T-helper 1 cell (primary cell): ENCODE measurements around the gene ARHGAP22.

ENCODE experiments used
- DNase-seq, 5 donors: peaks; one replicate each; pipeline ENCODE4 v3.0.0-alpha.2; 2012 to 2020

Gene ARHGAP22

DNA sequence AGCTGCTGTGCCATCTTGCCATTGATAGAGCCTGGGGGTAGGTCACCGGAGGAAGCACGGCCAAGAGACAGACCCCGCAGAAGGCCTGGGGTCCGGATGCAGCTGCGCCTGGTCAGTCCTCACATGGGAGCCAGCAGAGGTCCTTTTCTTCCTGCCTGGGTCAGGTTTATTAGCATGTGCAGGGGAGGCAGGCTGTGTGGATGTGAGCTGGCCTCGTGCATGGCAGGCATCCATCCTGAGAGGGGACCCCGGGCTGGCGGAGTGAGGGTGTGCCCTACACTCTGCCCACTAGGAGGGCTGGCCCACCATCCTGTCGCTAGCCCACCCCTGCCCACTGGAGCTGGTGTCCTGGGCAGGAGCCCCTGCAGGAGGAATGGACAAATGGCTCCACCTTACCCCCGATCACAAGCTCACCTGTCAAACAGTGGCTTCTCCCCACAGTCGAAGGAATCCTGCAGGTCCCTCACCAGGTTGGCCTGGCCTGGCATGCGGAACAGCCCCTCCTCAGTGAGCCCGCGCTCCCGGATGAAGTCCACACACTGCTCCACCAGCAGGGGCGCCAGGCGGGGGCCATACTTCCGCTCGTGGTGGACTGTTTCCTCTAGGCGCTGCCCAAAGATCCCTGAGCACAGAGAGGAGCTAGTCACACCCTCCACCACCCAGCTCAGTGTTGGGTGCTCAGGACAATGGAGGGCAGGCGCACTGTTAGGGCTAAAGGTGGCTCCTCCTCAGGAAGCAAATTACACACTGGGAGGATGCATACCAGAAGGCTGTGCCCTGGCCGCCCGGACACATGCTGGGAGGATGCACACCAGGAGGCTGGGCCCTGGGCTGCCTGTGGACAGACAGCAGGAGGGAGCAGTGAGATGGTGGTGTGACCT is 145.4 kb downstream of the ARHGAP22 start:
- no peak for DNase-seq

GRCh38 chr10:48458662-48459048 is 146.2 kb downstream of the ARHGAP22 start:
- no peak for DNase-seq

- DNase-seq = no peak
Observed at GRCh38 chr10:48457949-48458661, 146.8 kb downstream of the ARHGAP22 start.

DNA sequence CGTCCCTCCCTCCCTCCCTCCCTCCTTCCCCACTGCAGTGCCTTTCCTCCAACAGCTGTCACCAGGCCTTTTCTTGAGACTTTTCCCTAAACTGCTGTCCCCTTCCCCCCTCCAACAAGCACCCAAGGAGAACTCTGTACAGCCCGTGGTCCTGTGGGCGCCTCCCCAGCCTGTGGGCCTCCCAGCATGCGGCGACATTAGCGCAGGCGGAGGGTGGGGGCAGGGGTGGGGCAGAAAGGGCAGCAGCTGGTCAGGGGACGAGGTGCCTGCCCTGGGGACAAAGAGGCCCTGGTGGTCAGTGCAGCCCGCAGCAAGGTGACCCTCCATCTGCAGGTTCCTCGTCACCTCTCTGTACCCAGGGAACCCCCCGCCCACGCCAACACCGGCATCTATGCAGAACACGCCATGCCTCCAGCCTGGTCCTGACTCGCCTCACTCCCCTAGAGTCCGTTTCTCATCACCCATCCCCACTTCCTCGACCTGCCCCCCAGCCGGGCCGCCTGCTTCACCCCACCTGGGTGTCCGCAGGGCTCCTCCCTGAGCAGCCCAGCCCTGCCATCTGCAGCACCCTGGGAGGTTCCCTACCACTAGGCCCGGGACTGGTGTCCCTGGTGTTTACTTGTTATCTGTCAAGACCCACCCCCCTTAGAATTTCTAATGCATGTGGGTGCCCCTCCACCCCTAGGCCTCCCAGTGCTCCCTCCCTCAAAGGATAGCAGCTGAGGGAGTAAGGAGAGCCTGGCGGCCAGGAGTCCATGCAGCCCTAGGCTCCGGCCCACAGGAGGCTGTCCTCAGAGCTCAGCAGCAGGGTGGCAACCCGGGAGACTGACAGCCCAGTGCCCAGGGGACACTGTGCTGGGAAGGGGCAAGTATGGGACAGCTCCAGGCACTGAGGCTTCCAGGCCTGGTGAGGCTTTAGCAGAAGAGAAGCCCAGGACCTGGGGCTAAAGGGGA is 147.8 kb downstream of the ARHGAP22 start:
- no peak for DNase-seq

DNA sequence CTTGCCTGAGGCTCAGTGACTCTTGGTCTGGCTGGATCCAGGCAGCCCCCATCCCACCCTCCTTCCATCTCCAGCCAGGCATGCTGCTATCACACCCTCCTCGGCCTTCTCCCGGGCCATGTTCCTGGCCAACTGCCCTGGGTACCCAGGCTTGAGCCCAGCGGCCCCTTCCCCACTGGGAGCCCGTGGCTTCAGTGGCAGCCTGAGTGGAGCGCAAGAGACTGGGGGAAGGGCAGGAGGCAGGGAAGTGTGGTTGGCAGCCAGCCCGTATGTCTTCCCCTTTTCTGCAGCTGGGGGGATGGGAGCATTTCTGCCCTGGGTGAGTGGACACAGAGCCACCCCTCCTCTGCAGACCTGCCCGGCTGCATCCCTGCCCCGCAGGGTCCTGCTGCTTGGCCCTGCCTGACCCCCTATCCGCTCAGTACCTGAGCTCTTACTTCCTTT is 148.5 kb downstream of the ARHGAP22 start:
- DNase-seq = no peak

GRCh38 chr10:48455392-48456151 is 149.3 kb downstream of the ARHGAP22 start:
- no peak for DNase-seq

GRCh38 chr10:48455055-48455391 is 149.8 kb downstream of the ARHGAP22 start:
- no peak for DNase-seq

DNA sequence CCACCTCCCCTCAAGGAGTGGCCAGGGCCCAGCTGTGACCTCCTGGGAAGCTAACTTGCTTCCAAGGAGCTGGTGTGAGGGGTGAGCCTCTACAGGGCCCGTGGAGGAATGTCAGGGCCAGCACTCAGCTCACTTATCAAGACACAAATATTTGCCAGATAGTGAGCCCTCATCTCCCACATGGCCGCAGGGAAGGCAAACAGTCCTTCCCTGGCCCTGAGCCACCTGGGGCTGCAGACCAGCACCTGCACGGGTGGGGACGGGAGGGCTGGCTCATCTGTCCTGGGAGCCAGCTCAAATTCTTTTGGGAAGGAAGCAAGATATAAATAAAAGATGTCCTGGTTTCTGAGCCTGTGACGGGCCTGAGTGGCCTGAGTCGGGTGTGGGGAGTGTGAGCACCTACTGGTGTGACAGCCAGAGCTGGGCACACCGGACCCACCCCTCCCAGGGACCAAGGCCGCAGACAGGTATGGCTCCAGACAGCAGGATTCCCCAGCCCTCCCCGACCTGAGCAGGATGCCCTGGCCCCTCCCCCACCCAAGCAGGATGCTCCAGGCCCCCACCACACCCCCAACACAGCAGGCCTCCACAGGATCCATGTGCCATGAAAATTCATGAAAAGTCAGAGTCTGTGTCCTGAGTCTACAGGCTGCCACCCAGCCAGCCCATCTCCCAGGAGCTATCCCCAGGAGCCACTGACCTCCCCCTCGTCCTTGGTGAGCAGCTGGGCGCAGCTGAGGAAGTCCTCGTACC is 150.4 kb downstream of the ARHGAP22 start:
- DNase-seq = no peak

- no peak for DNase-seq
Observed at GRCh38 chr10:48453451-48454301, 151.2 kb downstream of the ARHGAP22 start.

- DNase-seq = no peak
Observed at GRCh38 chr10:48452879-48453412, 151.9 kb downstream of the ARHGAP22 start.

DNA sequence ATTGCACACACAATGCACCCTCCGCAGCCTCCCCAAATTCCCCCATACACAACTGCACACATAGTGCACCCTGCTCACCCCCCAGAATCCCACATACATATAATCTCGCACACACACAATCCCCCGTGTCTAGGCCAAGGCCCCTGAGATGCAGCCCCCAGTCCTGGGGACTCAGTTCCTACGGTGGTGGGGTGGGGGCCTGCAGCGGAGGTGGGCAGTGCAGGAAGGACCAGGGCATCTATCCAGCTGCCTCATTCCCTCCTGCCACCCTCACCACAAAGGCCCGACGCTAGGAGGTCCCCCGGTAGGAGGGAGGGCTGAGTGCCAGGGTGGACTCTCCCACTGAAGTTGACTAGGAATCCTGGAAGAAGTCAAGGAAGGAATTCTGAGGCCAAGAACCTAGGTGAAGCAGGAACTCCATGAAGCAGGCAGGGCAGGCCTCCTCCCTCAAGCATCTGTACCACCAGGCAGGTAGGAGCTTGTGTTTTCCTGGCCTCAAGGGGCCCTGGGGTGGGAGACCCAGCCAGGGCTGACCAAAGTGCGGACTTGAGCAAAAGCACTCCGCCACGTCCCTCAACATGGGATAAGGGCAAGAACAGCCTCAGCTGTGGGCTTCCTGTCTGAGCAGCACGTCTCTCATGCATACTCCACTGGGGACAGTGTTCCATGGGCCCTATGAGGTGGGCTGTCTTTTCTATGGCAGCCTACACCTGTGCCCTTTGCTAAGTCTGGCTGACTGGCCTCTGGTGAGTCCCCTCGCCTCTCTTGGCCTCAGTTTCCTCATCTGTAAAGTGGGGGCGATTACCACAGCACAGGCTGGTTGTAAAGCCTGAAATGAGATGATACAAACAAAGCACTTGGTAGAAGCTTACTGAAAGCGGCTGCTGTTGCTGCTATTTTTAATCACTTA is 152.6 kb downstream of the ARHGAP22 start:
- no peak for DNase-seq

GRCh38 chr10:48450741-48451466 is 154.0 kb downstream of the ARHGAP22 start:
- no peak for DNase-seq

GRCh38 chr10:48450233-48450740 is 154.6 kb downstream of the ARHGAP22 start:
- no peak for DNase-seq

DNA sequence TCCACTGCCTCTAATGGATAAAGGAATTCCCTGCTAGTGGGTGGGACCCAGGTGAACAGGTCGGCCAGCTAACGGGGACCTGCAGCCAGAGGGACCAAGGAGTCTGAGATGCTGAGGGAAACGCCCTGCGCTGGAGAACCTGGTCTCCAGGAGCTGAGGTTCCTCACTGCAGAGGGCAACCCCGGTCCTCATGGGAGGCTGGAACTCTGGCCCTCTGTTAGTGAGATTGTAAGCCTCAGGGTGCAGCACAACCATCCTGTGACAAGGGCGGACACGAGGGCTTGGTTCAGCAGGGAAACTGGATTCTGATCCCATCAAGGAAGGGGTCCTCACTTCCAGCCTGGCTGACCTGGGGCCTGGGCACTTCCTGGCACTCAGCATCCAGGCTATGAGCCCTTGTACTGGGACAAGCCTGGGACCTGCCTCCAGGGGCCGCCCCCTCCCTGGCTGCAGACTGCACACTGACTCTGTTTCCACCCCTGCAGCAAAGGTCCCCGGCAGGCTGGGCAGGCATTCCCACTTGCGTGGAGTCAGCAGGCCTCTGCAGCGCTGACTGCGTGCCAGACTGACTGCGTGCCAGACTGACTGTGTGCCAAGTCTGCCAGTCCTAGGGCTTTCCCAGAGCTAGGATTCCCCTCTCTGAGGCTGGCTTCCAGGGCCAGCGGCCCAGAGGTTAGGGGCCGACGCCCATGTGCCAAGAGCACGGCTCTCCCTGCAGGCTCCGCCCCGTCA is 155.2 kb downstream of the ARHGAP22 start:
- DNase-seq = no peak

GRCh38 chr10:48448796-48449195 is 156.1 kb downstream of the ARHGAP22 start:
- DNase-seq = no peak

- no peak for DNase-seq
Observed at GRCh38 chr10:48447356-48448215, 157.3 kb downstream of the ARHGAP22 start.
